Globus pallidus (tissue), 1 donor: Measurements from ENCODE around the gene DPP6.

ENCODE experiments used
- DNase-seq: peaks from one replicate; pipeline ENCODE4 v3.0.0-alpha.2; 2015; ENCODE audit warnings: low spot score

The DPP6 gene

DNA sequence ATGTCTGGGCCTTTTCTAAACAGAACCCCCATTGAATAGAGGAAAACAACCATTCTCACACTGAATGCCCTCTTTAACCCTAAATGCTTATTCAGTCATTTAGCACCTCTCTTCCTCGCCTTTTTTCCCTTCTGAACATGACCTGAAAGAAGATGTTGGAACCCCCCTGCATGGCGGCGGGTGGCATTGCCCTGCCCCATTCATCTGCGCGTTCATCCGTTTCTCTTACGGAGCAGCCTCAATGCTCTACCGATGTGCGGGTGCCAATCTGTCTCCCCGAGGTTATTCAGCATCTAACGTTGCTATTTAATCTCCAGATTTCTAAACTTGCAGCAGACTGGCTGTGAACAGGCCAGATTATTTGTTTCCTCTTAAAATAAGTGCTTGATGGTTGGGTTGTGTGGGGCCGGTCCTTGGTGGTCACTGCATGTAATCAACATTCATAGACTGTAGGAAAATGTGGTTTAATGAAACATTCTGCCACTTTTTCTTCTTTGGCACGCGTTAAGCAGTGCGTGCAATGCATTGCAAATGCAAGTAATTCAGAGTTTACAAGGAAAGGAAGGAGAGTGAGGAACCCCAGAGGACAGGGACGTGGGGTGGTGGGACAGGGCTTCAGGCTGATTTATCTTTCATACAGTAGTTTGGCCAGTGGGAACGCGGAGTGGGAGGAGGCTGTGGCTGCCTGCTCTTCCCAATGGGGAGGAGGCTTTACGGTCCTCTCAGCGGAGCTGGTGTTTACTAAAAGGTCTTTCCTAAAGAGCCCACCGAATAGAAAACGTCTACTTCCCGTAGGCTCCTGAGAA lies 286.7 kb downstream of the DPP6 start:
- DNase-seq, result peak; percentile 43

GRCh38 chr7:154342971-154343633 lies 290.9 kb downstream of the DPP6 start:
- DNase-seq, result no peak

DNA sequence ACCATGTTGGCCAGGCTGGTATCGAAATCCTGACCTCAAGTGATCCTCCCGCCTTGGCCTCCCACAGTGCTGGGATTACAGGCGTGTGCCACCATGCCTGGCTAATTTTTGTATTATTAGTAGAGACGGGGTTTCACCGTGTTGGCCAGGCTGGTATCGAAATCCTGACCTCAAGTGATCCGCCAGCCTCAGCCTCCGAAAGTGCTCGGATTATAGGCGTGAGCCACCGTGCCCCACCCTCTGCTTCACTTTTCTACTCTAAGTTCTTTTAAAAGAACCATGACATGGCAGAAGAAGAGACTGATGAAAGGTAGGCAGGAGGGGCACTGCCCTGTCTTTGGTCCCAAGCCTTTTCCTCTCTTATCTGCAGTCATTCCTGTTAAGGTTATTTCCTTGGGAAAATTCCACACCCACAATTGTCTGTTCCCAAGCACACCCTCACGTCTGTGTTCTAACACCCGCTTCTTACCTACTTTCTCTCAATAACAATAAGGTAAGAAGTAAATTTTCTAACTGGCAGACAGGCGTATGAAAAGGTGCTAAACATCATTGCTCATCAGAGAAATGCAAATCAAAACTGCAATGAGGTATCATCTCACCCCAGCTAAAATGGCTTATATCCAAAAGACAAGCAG lies 291.7 kb downstream of the DPP6 start:
- DNase-seq, result no peak

DNA sequence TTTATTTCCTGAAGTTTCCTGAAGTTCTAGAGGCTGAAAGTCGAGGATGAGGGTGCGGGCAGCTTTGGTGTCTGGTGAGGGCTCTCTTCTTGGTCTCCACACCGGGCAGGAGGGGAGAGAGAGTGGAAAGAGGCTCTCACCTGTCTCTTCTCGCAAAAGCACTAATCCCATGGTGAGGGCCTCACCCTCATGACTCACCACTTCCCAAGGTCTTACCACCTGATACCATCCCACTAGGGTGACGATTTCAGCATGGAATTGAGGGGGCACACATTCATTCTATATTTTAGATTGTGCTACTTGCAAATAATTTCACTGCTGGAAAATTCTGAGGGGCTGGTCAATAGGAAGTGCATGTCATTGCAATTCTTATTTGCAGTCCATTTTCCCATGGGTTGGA lies 292.9 kb downstream of the DPP6 start:
- no peak for DNase-seq

GRCh38 chr7:154347700-154348266 lies 295.6 kb downstream of the DPP6 start:
- DNase-seq, result no peak

DNA sequence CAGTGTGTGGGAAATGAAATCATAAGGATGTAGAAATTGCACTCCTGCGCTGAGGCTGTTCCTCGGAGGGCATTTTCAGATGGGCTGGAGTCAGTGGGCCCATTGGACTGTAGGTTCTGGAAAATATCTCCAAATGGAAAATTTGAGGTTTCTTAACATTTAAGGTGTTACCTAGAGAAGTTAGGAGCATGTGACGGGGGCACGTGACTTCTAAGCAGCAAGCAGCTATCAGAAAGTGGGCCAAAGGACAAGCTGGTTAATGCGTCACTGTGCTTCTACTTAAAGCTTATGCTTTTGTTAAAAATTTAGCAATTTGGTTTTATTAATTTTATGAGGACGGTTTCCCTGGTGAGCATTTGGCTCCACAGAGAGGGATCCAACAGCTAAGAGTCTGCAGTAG lies 298.7 kb downstream of the DPP6 start:
- DNase-seq, result no peak

DNA sequence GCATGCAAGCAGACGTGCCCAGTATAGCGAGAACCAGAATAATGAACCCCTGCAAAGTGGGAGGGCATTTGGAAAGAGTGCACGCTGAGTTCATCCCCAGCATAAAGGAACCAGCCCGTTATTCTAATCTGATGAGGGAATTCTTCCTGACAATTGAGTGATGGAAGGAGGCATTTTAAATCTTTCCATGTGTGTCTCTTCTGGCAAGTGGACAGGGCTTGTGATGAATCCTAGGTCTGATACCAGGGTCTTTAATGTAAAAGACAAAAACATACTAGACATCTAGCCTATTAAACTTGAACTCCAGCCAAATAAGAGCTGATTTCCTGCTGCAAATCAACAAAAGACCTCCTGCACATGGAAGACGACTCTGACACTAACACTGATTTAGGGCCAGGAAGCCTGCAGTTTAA lies 301.2 kb downstream of the DPP6 start:
- no peak for DNase-seq

DNA sequence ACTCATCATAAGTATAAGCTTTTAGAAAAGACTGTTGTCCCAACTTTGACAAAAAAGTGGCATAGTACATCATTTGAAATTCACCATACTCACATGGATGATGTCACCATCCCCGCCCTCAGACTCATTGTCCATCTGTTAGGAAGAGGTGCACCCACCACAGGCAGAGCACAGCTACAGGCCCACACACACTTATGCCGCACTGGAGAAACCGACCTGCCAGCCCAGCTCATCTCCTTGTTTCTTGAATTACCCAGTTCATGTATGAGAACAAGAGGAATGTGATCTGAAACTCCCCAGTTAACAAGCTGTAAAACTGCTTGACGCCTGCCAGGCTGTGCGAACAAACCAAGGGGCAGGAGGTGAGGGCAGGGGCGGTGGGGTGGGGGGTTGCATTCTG lies 312.0 kb downstream of the DPP6 start:
- DNase-seq, result no peak

DNA sequence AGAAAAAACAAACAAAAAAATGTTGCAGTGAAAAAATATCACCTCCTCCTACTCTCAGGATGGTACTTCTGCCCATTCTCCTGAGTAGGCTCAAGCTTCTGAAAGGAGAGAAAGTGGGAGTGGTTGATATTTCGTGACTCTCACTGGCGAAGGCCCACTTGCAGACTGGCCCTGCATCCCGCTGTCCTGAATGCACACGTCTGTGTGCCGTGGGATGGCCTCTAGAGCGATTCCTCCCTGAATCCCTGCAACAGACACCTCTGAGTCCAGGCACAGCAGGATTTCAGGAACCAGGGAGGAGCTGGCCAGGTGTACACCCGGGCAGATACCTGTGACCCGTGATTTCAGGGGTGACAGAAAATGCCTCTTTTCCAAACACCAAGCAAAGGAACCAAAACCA lies 319.2 kb downstream of the DPP6 start:
- DNase-seq, result no peak

DNA sequence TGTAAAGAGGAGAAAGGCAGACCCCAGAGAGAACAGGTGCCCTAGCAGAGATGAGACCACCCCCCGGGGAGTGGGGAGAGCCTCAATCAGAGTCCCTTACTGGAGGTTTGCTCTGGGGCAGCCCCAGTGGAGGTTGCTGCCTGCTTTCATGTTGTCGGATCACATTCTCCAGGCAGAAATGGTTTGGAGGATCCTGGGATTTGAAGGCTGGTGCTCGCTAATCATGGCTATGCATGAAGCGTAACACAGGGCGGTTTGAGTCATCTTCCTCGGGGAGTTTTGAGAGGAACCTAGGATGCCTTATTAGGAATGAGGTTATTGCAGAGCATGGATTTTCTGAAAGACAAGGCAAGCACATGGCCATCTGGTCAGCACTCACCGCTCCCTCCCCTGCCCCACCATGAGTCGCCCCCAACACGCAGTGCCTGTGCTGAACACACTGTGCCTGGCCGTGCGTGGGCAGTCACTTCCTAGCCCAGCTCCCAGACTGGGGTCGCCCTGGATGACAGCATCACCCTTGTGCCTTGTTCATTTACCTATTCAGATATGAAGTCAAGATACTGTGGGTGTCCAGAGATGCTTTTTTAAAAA lies 319.9 kb downstream of the DPP6 start:
- no peak for DNase-seq

- no peak for DNase-seq
Measured at GRCh38 chr7:154373956-154374355, 321.8 kb downstream of the DPP6 start.

DNA sequence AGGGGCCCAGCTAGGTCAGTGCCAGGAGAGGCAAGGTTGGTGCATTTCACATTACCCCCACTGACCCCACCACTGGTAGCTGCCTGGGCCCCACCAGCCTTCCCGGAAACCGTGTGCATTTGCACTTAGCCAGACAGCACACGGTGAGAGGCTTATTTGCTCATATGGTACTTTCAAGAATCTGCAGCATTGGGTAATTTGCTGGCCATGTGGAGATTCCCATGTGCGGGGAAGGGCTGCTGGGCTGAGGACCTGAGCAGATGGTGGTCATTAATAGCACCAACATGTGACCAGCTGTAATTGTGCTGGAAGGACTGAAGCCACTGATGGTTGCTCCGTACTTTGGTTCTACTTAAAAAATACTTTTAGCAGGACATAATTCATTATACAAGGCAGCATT lies 323.8 kb downstream of the DPP6 start:
- no peak for DNase-seq

DNA sequence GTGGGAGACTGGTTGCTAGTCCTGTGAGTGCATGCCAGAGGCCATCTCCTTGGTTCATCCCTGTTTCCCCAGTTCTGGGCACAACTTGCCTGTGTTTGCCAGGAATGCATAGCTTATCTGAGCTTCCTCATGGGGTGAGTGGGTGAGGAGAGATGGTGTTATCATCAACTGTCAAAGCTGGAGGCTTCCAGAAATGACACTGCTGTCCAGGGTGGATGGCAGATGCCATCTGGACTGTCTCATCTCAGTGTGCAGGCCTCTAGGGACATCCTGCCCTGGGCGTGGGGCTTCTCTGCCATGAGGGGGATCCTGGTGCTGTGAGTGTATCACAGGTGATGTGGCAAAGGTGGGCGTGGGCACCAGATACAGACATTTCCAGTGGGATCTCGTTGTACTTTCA lies 328.6 kb downstream of the DPP6 start:
- no peak for DNase-seq

- no peak for DNase-seq
Measured at GRCh38 chr7:154383045-154383444, 330.8 kb downstream of the DPP6 start.

GRCh38 chr7:154385214-154385613 lies 333.0 kb downstream of the DPP6 start:
- DNase-seq, result no peak

DNA sequence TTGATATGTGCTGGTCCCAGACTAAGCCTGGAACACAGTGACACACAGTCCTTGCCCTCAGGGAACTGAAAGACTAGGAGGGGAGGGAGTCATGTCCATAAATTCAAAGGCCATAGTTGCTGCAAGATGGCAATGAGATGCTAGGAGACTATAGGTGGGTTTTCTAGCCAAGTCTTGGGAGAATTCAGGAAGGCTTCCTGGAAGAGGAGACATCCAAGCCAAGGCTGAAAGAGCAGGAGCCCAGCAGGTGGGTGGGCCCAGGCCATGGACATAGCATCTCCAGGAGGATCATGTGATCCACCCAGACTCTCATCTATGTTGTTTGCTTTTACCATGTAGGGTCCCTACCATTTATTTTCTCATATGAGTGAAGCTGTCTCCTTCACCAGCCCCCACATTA lies 335.1 kb downstream of the DPP6 start:
- DNase-seq, result no peak

DNA sequence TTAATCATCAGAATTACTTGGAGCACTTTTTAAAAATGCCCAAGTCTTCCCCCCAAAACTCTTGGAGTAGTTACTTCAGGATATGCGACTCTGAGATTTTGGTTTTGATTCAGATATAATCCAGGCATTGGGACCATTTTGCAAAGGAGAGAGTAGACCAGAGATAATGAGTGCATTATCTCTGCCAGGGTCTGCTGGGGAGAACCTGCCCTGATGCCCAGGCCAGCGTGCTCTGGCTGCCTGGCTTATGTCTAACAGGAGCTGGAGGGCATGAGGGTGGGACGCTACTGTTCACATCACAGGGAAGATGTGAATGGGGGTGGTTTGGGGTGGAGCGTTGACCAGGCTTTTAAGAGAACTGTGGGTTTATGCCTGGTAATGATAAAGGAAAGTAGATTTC lies 336.2 kb downstream of the DPP6 start:
- DNase-seq, result no peak

- DNase-seq, result no peak
Measured at GRCh38 chr7:154388999-154389398, 336.8 kb downstream of the DPP6 start.

- no peak for DNase-seq
Measured at GRCh38 chr7:154390961-154391360, 338.8 kb downstream of the DPP6 start.

DNA sequence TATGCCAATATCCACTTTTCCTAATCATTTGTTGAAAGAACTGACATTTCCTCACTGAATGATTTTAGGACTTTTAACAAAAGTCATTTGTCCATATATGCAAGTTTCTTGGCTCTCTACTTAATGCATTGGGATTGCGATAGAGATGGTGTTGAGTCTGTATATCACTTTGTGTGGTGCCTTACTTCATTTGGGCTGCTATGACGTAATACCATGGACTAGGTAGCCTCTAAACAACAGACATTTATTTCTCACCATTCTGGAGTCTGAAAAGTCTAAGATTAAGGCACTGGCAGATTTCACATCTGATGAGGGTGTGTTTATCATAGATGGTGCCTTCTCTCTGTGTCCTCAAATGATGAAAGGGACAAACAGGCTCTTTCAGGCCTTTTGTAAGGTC lies 342.6 kb downstream of the DPP6 start:
- DNase-seq, result no peak

DNA sequence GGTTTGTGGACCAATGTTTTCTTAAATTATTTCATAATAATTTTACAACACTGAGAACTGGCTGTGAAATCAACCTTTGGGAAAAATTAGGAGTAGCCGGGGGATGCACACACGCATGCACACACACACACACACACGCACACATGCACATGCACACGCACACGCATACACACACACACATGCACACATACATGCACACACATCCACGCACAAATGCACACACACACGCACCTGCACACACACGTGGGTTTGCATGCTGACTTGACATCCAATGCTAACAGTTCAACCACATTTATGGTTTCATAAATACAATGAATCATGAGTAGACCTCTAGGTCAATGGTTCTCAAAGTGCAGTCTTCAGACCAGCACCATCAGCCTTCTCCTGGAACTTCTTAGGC lies 354.1 kb downstream of the DPP6 start:
- DNase-seq, result no peak

DNA sequence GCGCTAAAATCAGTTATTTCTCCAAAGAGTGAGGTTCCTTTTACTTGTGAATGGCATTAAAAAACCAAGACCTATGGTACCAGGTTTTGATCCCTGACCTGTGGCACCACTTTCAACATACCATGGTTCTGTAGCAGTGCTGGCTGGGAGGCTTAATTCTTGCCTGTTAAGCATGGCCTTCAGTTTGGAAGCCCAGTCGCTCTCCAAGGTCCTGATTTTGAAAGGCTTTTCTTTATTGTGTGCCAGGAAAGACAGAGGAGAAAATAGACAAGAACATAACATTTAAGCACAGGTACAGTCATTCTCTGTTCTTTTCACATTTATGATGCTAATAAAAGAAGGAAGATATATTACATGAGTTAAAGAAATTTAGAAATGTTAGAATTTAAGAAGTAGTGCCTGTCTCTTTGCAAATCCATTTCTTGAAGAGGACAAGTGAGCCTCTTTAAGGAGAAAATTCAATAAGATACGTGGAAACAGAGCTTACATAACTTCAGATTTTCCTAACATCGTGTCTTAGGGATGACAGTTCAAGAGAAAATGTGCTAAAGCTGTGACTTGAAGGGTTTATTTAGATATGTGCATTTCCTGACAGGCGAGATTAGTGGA lies 357.6 kb downstream of the DPP6 start:
- no peak for DNase-seq
